ENCODE measurements around the gene PLCB3. TPM values are rescaled to one million over a fixed set of nuclear protein-coding genes. Genes with fewer than 3 reads are reported as not detected.
"Not testable (repeated sequence)": the region's sequence is repeated elsewhere in the genome, so short reads cannot be mapped to it uniquely, and the experiment has no call there.

Gene PLCB3
- total RNA-seq, 1 experiment from 2014 or later: 10.4 TPM

- in situ Hi-C loops (cut with HindIII; ENCODE audit: low pct_unique_long_range_greater_than_20kb, low sequenced_read_pairs): no loop called here
- no peak for DNase-seq (ENCODE audit: low read depth, low spot score)
Observed at GRCh38 chr11:64303109-64304031, 52.0 kb downstream of the PLCB3 start.

- in situ Hi-C loops (cut with HindIII; ENCODE audit: low pct_unique_long_range_greater_than_20kb, low sequenced_read_pairs): no loop called here
- DNase-seq (ENCODE audit: low read depth, low spot score): no peak
Observed at GRCh38 chr11:64304032-64304315, 52.6 kb downstream of the PLCB3 start.

- in situ Hi-C loops (cut with HindIII; ENCODE audit: low pct_unique_long_range_greater_than_20kb, low sequenced_read_pairs): no loop called here
- peak; percentile 90 for DNase-seq (ENCODE audit: low read depth, low spot score)
Observed at GRCh38 chr11:64304316-64305072, 53.2 kb downstream of the PLCB3 start.

GRCh38 chr11:64305075-64305690, 53.9 kb downstream of the PLCB3 start, which contains the start of gene ESRRA:
TSS of gene ESRRA (plus strand) at chr11:64305524. CDS start at chr11:64307180, 1,656 bp downstream.
- in situ Hi-C loops (cut with HindIII; ENCODE audit: low pct_unique_long_range_greater_than_20kb, low sequenced_read_pairs): no loop called here

GRCh38 chr11:64305691-64306562, 54.6 kb downstream of the PLCB3 start:
- in situ Hi-C loops (cut with HindIII; ENCODE audit: low pct_unique_long_range_greater_than_20kb, low sequenced_read_pairs): no loop called here
- DNase-seq (ENCODE audit: low read depth, low spot score): peak; percentile 49

More at GRCh38 chr11:64305075-64305690, 53.9 kb downstream of the PLCB3 start, which contains the start of gene ESRRA:
- peak; percentile 98 for DNase-seq (ENCODE audit: low read depth, low spot score)

- no peak for DNase-seq (ENCODE audit: low read depth, low spot score)
- in situ Hi-C loops (cut with HindIII; ENCODE audit: low pct_unique_long_range_greater_than_20kb, low sequenced_read_pairs): no loop called here
Observed at GRCh38 chr11:64306563-64306875, 55.2 kb downstream of the PLCB3 start.

- in situ Hi-C loops (cut with HindIII; ENCODE audit: low pct_unique_long_range_greater_than_20kb, low sequenced_read_pairs): no loop called here
- no peak for DNase-seq (ENCODE audit: low read depth, low spot score)
Observed at GRCh38 chr11:64306876-64307622, 55.7 kb downstream of the PLCB3 start.

GRCh38 chr11:64307795-64308194, 56.5 kb downstream of the PLCB3 start:
- in situ Hi-C loops (cut with HindIII; ENCODE audit: low pct_unique_long_range_greater_than_20kb, low sequenced_read_pairs); DNase-seq (ENCODE audit: low read depth, low spot score): not testable (repeated sequence)

GRCh38 chr11:64312947-64313346, 61.6 kb downstream of the PLCB3 start:
- in situ Hi-C loops (cut with HindIII; ENCODE audit: low pct_unique_long_range_greater_than_20kb, low sequenced_read_pairs): no loop called here
- DNase-seq (ENCODE audit: low read depth, low spot score): no peak

- in situ Hi-C loops (cut with HindIII; ENCODE audit: low pct_unique_long_range_greater_than_20kb, low sequenced_read_pairs): no loop called here
- no peak for DNase-seq (ENCODE audit: low read depth, low spot score)
Observed at GRCh38 chr11:64313491-64314145, 62.3 kb downstream of the PLCB3 start.

GRCh38 chr11:64314146-64314804, 62.9 kb downstream of the PLCB3 start:
- no peak for DNase-seq (ENCODE audit: low read depth, low spot score)
- in situ Hi-C loops (cut with HindIII; ENCODE audit: low pct_unique_long_range_greater_than_20kb, low sequenced_read_pairs): no loop called here

GRCh38 chr11:64314805-64315561, 63.7 kb downstream of the PLCB3 start:
- DNase-seq (ENCODE audit: low read depth, low spot score): no peak
- in situ Hi-C loops (cut with HindIII; ENCODE audit: low pct_unique_long_range_greater_than_20kb, low sequenced_read_pairs): no loop called here

GRCh38 chr11:64315667-64316526, 64.6 kb downstream of the PLCB3 start:
- in situ Hi-C loops (cut with HindIII; ENCODE audit: low pct_unique_long_range_greater_than_20kb, low sequenced_read_pairs); DNase-seq (ENCODE audit: low read depth, low spot score): not testable (repeated sequence)

- no peak for DNase-seq (ENCODE audit: low read depth, low spot score)
- in situ Hi-C loops (cut with HindIII; ENCODE audit: low pct_unique_long_range_greater_than_20kb, low sequenced_read_pairs): no loop called here
Observed at GRCh38 chr11:64316672-64317324, 65.5 kb downstream of the PLCB3 start.
